HG02938 (cell line): ENCODE results near the gene RSRC1.
"Not testable (repeated sequence)": the region's sequence is repeated elsewhere in the genome, so short reads cannot be mapped to it uniquely, and the experiment has no call there.

Source experiments
- ATAC-seq: cut with Tn5 transposase; IDR thresholded peaks from one replicate; pipeline ENCODE4 v1.9.1; 2021; ENCODE audit warnings: mild to moderate bottlenecking, moderate library complexity; ENCODE audit not compliant: unreplicated experiment

The RSRC1 gene

GRCh38 chr3:158452334-158452733 lies 342.4 kb downstream of the RSRC1 start:
- ATAC-seq: no peak

- ATAC-seq: no peak
These were observed 343.1 kb downstream of the RSRC1 start for GRCh38 chr3:158453004-158453403.

GRCh38 chr3:158453865-158454264 lies 344.0 kb downstream of the RSRC1 start:
- peak; percentile 64 for ATAC-seq

- no peak for ATAC-seq
These were observed 345.5 kb downstream of the RSRC1 start for GRCh38 chr3:158455406-158455805.

DNA sequence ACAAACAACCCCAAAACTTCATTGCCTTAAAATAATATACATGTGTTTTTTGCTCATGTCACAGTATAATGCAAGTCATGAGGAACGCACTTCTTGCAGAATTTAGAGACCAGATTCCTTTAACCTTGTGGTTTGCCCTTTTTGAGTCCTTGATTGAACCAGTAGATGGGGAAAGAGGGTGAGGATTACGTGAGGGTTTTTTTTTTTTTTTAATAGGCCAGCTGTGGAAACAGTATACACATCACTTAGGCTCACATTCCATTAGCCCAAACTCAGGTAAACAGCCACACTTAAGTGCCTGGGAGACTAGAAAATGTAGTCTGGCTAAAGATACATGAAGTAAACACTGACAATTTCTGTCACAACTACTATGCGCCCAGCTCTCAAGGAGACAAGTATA lies 346.2 kb downstream of the RSRC1 start:
- ATAC-seq: no peak

- ATAC-seq: no peak
These were observed 348.6 kb downstream of the RSRC1 start for GRCh38 chr3:158458464-158458863.

GRCh38 chr3:158460926-158461325 lies 351.0 kb downstream of the RSRC1 start:
- no peak for ATAC-seq

- ATAC-seq: no peak
These were observed 353.7 kb downstream of the RSRC1 start for GRCh38 chr3:158463556-158463955.

DNA sequence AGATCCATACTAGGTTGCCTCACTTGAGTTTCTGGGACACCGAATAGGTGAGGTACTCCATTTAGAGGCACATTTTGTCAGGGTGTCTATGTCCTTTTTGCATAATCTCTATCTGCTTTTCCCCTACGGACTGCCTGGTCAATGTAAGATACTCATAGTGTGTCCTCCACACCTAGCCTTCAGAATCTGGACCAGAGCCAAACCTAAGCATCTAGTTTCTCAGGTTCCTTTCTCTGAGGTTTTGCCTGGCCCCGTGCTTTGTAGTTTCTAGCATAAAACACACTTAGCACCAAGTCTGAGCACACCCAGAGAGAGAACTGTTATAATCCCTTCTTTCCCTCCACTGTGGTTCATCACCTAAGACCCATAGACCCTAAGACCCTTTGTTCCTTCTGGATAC lies 355.2 kb downstream of the RSRC1 start:
- ATAC-seq: peak; percentile 91

DNA sequence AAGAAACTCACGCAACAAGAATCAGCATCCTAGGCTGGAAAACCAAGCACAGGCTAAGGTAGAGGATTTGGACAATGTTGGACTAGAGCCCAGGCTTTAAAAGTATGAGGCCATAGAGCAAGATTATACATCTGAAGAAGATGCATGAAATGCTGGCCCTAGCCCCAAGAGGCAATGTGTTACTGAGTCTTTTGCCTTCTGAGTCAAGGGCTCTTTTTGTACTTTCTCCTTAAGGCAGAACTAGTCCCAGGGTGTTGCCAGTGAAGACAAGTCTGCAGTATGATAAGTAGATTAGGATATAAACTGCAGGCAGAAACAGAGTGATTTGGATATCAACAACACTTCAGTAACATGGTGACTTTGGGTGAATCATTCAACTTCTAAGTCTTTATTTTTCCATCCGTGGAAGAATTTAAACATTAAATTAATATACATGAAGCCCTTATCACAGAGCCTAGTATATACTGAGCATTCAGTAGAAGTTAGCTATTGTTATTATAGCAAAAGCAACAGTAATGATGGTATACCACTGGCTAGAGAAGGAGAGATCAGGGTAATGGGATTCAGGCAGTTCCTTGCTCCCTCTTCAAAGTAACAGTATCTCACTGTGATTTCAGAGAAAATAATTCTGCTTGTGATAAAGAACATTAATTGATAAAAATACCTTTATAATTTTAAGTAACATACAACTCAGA lies 361.2 kb downstream of the RSRC1 start:
- ATAC-seq: no peak

DNA sequence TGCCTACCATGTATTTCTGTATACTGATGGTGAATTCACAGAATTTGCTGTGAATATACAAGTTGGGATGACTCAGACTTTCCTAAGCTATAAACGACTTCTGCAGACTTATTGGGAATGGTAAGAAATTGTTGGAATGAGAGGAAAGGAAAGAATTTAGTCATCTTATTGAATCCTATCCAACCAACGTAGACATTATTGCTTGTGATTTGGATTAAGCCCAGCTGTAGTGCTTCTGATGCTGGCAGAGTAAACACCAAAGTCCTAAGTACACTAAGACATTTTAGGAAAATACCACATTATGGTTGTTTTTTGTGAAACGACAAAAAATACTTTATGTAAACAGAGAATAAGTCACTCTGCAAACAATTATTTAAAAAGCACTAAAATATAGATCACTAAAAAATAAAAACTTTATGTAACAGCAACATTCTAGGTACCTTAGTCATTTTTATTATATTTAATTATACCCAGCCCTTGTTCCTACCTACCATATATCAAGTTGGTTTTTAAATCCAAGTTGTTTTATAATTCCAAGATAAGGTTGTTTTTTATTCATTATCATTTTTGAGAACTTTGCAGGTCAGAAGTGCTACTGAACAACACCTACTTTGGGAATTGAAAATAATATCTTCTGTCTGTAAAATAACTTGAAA lies 361.9 kb downstream of the RSRC1 start:
- ATAC-seq: no peak

- ATAC-seq: no peak
These were observed 369.2 kb downstream of the RSRC1 start for GRCh38 chr3:158479051-158479450.

- no peak for ATAC-seq
These were observed 373.9 kb downstream of the RSRC1 start for GRCh38 chr3:158483701-158484235.

DNA sequence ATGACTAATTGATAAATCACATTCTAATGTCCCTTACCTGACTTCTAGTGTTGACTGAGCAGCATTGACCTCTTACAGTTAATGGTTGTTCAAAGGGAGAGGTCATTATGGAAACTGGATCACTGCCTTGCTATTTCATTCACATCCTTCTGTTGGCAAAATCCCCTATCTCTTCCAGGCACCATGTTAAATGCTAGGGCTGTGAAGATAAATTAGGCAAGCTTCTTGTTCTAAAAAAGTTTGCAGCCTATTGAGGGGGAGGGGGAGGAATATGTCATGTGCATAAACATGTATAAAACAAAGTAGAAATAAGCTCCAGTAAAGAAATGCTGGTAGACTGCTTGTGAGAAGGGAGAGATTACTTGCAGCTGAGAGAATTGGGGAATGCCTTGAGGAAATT lies 376.3 kb downstream of the RSRC1 start:
- ATAC-seq: no peak

GRCh38 chr3:158488670-158489069 lies 378.8 kb downstream of the RSRC1 start:
- no peak for ATAC-seq

DNA sequence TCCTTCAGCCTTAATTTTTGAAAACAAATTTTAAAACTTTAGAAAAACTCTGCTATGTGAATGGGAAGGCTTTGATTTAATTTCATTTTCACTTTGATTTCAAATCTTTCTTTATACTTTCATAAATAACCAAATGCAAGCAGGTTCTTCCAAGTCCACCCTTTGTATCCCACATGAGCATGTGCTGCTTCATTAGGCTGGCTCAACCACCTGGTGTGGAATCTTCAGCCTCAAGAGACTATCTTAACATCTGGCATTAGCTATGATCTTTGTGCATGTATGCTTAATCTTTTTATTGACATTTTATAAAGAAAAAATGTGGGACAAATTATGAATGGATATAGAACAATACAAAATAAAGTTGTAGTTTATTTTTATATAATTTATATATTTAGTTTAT lies 379.3 kb downstream of the RSRC1 start:
- no peak for ATAC-seq

DNA sequence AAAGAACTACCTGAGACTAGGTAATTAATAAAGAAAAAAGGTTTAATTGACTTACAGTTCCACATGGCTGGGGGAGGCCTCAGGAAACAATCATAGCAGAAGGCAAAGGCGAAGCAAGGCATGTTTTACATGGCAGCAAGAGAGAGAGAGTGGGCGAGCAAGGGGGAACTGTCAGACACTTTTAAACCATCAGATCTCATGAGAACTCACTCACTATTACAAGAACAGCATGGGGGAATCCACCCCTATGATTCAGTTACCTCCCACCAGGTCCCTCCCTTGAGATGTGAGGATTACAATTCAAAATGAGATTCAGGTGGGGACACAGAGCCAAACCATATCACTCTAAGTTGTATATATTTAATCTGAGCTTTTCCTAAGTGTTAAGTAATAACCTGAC lies 382.1 kb downstream of the RSRC1 start:
- no peak for ATAC-seq

DNA sequence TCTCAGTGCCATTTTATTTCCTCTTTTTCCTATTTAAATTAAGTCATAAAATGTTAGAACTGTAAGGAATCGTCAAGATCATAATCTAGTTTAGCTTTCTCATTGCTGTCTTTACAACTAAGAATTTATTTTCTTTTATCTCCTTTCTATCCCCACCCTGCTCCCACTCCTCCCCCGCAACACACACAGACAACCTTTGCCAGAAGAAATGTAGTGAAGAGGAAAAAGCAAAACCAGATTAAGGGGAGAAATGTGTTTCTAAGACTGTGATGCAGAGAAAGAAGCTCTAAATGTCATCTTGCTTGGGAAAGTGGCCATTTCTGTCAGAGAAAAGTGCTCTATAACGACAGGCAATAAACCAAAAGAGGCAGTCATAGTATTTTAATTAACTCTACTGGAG lies 382.8 kb downstream of the RSRC1 start:
- ATAC-seq: no peak

GRCh38 chr3:158493931-158494330 lies 384.0 kb downstream of the RSRC1 start:
- ATAC-seq: no peak

- no peak for ATAC-seq
These were observed 384.8 kb downstream of the RSRC1 start for GRCh38 chr3:158494673-158495072.

DNA sequence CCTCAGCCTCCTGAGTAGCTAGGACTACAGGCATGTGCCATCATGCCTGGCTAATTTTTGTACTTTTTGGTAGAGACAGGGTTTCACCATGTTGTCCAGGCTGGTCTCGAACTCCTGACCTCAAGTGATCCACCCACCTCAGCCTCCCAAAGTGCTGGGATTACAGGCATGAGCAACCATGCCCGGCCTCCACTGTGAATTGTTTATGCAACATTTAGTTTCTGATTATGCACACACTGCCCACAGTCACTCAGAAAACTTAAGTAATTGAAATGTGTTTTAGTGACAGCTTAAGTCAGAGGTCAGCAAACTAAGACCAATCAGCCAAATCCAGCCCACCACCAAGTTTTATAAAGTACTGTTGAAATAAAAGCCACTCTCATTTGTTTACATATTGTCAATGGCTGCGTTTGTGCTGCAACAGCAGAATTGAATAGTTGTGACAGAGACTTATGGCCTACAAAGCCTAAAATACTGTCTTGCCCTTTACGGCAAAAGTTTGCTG lies 385.6 kb downstream of the RSRC1 start:
- not testable (repeated sequence) for ATAC-seq

- ATAC-seq: no peak
These were observed 395.2 kb downstream of the RSRC1 start for GRCh38 chr3:158505117-158505516.
